RWPE1 (cell line): ENCODE data around the gene ASZ1.

Experiments
- CTCF ChIA-PET: fragments of 350-600 bp; sonication (Branson Sonifier 250); formaldehyde crosslinking; extraction: SDS; loops from one replicate; lab custom pipeline; 2021; lab: Yijun Ruan, JAX
- POLR2A ChIA-PET: fragments of 400-600 bp; formaldehyde crosslinking; extraction: SDS; loops from one replicate; lab custom pipeline; 2020; ENCODE audit warnings: antibody characterized with exemption; ENCODE audit not compliant: low non-redundant PET; lab: Yijun Ruan, JAX
- DNase-seq: peaks from one replicate; pipeline ENCODE4 v3.0.0; 2012; ENCODE audit warnings: low spot score
- H3K27ac ChIP-seq: fragments of 450-650 bp; 2 replicates; pipeline ENCODE4 v1.5.1; 2017
- CTCF ChIP-seq: fragments of 450-650 bp; conservative IDR thresholded peaks from 2 replicates; pipeline ENCODE4 v1.5.1; 2017; ENCODE audit warnings: low read depth, mild to moderate bottlenecking

The ASZ1 gene

GRCh38 chr7:117459735-117460134 is 32.4 kb upstream of the ASZ1 start:
- TF ChIP-seq CTCF = no peak
- POLR2A ChIA-PET = no interaction called here
- H3K27ac ChIP-seq = no peak overlapping the region
- no peak for DNase-seq
- CTCF ChIA-PET = interaction anchor here (0.6 to 2.1 kb wide), 7 partner anchors 16 to 717 kb away, joined by 3 to 12 read pairs (median 3); no protein-coding TSS in a partner anchor

- no peak overlapping the region for H3K27ac ChIP-seq
- DNase-seq = no peak
- TF ChIP-seq CTCF = peak; percentile 78
- CTCF ChIA-PET = interaction anchor here (0.6 to 2.1 kb wide), 13 partner anchors 17 to 811 kb away, joined by 3 to 12 read pairs (median 3); no protein-coding TSS in a partner anchor
- POLR2A ChIA-PET = no interaction called here
Measured at GRCh38 chr7:117458977-117459583, 31.8 kb upstream of the ASZ1 start.

GRCh38 chr7:117448655-117449054 is 21.4 kb upstream of the ASZ1 start:
- H3K27ac ChIP-seq = no peak overlapping the region
- DNase-seq = no peak
- no peak for TF ChIP-seq CTCF
- ChIA-PET POLR2A (no interaction called here), CTCF (interaction anchor here (0.6 kb wide), 1 partner anchor 17 kb away, joined by 3 read pairs; no protein-coding TSS in a partner anchor)

GRCh38 chr7:117446220-117446815 is 19.0 kb upstream of the ASZ1 start:
- CTCF ChIA-PET = interaction anchor here (0.7 kb wide), 1 partner anchor 326 kb away, joined by 3 read pairs; no protein-coding TSS in a partner anchor
- no peak for TF ChIP-seq CTCF
- POLR2A ChIA-PET = no interaction called here
- DNase-seq = no peak
- H3K27ac ChIP-seq = no peak overlapping the region

- H3K27ac ChIP-seq = no peak overlapping the region
- TF ChIP-seq CTCF = no peak
- ChIA-PET CTCF (no interaction called here), POLR2A (no interaction called here)
- no peak for DNase-seq
Measured at GRCh38 chr7:117445206-117445605, 17.9 kb upstream of the ASZ1 start.

GRCh38 chr7:117444646-117445045 is 17.4 kb upstream of the ASZ1 start:
- H3K27ac ChIP-seq = no peak overlapping the region
- ChIA-PET POLR2A (no interaction called here), CTCF (no interaction called here)
- no peak for DNase-seq
- no peak for TF ChIP-seq CTCF
